Neural cell (in vitro differentiated cells): ENCODE measurements around the gene TRAF6.

ENCODE experiments used
- EZH2 ChIP-seq: fragments of 200-600, 300-800 bp; shearing (Covaris generic), sonication (generic); IDR thresholded peaks from 2 replicates; pipeline ENCODE4 v1.6.1; 2014; ENCODE audit warnings: antibody characterized with exemption, low read length, borderline replicate concordance, mild to moderate bottlenecking; ENCODE audit not compliant: insufficient read depth, poor library complexity, severe bottlenecking
- POLR2AphosphoS5 ChIP-seq: IDR thresholded peaks from 2 replicates; pipeline ENCODE4 v1.6.1; 2012
- TF ChIP-seq, protein P1 (sequence below): fragments of 450-650 bp; IDR thresholded peaks from 2 replicates; pipeline ENCODE4 v1.5.1; 2014; ENCODE audit warnings: antibody characterized with exemption, mild to moderate bottlenecking, moderate library complexity; ENCODE audit not compliant: poor library complexity, severe bottlenecking

DNA sequence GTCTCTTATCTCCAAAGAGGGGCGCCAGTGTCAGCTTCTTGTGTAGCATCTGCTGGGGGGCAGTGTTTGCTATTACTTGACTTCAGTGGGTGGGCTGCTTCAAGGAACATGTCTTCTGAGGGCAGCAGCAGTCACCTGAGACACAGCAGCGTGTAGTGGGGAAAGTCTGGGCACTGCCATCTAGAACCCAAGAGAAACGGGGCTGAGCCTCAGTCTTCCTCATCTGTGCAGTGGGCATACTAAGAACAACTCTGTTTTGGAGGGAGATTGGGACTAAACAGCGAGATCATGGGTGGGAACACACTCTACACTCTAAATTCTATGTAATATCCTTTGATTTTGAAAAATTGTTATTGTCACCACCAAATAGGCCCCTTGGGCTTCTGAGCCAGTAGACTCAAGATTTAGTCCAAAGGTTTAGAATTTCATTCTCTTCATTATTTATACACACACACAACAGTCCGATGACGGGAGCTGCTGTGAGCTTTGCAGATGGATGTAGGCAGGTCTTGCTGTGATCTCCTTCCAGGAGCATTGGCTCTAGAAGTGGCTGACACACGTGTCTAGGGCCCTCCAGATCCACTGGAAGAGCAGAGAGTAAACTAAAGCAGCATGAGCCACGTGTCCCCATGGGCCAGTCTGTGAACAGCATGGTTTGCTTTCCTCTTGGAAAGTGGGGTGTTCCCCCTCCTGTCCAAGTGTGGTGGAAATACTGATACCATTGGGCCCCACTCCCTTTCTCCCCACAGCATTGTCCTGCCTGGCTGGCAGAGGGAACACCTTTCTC, 51.8 kb downstream of the TRAF6 start:
- no peak for TF ChIP-seq EZH2
- TF ChIP-seq, protein P1, sequence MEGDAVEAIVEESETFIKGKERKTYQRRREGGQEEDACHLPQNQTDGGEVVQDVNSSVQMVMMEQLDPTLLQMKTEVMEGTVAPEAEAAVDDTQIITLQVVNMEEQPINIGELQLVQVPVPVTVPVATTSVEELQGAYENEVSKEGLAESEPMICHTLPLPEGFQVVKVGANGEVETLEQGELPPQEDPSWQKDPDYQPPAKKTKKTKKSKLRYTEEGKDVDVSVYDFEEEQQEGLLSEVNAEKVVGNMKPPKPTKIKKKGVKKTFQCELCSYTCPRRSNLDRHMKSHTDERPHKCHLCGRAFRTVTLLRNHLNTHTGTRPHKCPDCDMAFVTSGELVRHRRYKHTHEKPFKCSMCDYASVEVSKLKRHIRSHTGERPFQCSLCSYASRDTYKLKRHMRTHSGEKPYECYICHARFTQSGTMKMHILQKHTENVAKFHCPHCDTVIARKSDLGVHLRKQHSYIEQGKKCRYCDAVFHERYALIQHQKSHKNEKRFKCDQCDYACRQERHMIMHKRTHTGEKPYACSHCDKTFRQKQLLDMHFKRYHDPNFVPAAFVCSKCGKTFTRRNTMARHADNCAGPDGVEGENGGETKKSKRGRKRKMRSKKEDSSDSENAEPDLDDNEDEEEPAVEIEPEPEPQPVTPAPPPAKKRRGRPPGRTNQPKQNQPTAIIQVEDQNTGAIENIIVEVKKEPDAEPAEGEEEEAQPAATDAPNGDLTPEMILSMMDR, result no peak
- TF ChIP-seq POLR2AphosphoS5, result no peak
